GM21576 (cell line): ENCODE data around the gene FKBP5.

Experiments used
- ATAC-seq: cut with Tn5 transposase; IDR thresholded peaks from one replicate; pipeline ENCODE4 v1.9.1; 2021; ENCODE audit warnings: mild to moderate bottlenecking, moderate library complexity; ENCODE audit not compliant: unreplicated experiment

FKBP5 gene

DNA sequence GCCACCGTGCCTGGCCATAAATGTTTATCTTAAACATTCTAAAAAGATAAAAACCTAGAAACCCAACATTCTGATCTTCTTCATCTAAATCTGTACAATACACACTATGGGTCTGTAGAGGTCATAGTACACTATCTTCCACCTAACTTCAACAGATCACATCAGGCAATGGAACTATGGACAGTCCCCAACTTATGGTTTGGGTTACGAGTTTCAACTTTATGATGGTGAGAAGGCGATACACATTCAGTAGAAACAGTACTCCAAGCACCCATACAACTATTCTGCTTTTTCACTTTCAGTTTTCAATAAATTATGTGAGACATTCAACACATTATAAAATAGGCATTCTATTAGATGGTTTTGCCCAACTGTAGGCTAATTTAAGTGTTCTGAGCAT is 23.1 kb downstream of the FKBP5 start:
- no peak for ATAC-seq

DNA sequence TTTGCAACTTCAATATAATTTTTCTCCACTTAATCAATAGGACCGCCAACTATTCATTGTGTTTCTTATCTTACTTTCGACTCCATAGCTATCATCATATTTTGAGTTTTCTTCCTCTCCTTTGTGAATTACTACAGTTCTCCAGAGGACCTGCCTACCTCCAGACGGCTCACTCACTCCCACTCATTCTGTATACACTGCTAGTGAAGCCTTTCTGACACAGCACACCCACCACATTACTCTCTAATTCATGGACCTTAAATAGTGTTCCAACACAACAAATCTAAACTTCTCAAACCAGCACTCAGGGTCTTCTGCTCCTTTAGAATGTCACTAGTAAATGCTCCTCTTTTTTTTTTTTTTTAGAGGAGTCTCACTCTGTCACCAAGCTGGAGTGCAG is 23.8 kb downstream of the FKBP5 start:
- no peak for ATAC-seq

DNA sequence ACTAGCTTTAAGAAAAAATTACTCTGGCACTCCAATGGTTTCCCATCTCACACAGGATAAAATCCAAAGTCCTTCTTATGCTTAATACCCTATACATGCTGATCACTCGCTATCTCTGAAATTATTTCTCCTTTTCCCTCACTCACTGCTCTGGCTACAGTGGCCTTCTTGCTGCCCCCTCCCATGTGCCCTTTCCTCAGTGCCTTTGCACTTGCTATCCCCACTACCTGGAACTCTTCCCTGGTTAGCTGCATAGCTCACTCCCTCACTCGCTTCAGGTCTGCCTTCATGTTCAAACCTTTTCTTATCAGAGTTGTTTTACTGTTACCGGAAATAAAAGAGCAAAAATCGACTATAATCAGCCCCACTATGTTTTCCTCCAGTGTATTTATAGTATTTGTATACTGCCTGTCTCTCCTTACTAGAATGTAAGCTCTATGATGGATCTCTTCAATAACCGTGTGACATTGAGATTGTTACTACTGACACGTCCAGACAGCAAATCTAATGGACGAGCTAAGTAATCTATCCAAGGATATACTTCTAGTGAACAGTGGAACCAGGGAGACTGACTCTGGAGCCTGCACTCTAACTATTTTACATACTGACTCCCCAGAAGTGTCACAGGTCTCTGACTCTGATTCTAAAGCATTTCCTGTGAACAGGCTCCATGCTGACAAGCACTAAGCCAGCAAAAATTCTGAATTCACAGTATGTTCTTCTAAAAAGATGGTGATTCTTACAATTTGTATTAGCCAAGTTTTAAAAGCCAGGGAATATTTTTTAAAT is 25.1 kb downstream of the FKBP5 start:
- ATAC-seq = no peak

DNA sequence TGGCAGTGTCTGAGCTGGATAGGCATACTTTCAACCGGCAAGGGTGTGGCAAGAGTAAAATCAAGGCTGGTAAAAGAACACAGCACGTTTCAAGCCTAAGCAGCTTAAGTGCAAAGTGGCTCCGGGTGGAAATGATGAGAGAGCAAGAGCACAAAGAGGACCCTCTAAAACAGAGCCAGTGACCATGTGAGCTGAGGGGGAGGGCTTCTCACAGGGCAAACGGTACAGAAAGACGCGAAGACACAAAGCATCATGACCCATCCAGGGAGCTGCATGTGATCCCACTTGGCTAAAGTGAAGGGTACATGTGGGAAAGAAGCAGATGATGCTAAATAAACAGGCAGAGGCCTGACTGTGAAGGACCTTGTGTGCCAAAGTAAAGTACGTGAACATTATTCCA is 25.7 kb downstream of the FKBP5 start:
- ATAC-seq = no peak

DNA sequence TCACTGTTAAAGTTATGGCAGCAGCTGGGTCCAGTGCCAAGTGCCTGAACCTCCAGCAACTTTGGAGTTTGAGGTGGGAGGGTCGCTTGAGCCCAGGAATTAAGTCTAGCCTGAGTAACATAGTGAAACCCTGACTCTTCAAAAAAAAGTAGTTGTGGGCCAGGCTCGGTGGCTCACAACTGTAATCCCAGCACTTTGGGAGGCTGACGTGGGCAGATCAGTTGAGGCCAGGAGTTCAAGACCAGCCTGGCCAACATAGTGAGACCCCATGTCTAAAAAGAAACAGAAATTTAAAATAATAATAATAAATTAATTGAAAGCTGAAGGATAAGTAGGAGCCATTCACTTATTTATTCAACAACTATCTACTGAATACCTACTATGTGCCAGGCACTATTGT is 33.8 kb downstream of the FKBP5 start:
- ATAC-seq = no peak

DNA sequence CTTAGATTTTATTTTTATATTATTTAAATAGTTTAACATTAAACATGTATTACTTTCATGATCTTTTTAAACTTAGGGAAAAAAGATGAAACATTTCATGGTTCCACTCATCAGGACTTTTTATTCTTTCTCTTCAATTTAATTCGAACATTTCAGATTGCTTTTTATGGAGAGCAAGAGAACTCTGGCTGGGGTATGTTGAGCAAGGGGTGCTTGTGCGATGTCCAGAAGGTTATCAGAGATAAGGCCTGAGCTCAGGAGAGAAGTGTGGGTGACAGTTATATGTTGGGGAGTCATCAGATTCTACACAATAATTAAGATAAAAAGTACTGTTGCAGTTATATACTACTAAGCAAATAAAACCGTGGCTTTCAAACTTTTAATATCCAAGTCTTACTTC is 37.5 kb downstream of the FKBP5 start:
- ATAC-seq = no peak

DNA sequence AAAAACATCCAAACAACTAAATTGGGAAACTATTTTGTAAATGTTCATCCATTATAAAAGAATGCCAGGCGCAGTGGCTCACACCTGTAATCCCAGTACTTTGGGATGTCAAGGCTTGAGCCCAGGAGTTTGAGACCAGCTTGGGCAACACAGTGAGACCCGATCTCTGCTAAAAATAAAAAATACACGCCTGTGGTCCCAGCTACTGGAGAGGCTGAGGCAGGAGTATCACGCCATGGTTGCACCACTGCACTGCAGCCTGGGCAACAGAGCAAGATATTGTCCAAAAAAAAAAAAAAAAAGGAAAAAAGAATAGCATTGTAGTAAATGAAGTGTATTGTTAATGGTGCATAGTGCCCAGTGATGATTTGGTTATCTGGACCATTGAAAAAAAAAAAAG is 38.7 kb downstream of the FKBP5 start:
- no peak for ATAC-seq

DNA sequence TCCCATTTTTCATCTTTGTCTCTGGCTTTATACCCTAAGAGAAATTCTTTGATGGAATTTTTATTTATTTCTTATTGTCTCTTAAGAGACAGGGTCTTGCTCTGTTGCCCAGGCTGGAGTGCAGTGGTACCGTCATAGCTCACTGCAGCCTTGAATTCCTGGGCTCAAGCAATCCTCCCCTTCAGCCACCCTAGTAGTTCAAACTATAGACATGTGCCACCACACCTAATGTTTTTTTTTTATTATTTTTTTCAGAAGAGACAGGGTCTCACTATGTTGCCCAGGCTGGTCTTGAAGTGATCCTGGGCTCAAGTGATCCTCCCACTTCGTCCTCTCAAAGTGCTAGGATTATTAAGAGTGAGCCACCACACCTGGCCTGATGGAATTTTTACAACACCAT is 40.5 kb downstream of the FKBP5 start:
- ATAC-seq = no peak

DNA sequence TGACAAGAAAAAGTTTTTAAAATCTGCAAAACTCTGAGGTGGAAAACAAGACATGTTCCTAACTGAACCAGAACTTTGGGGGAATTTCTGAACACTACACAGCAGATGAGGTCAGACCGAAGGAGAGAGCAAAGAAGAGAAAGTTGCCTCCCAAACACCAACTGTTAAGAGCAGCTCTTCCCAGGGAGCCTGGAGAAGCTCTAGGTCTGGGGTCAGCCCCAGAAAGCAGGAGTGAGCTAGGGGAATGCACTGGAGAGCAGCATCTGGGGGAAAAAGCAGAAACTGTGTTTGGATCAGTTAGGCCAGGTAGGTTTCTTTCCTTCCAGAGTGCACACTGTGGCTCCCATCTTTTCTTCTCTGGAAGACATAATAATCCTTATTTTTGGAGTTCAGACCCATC is 41.3 kb downstream of the FKBP5 start:
- no peak for ATAC-seq

DNA sequence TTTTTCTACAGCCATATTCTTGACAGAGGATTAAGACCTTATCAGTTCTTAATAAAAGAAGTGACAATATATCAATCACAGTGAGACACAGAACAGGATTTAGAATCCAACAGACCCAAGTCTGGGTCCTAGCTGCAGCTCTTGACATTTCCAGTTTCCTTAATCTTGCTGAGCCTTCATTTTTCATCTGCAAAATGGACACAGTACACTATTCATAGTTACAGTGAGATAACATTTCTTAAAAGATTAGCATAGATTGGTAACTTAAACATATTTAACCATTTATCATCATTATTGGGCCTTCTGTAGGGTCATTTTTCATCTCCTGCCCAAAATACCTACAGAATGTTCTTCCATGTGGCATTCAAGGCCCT is 45.6 kb downstream of the FKBP5 start:
- ATAC-seq = no peak

DNA sequence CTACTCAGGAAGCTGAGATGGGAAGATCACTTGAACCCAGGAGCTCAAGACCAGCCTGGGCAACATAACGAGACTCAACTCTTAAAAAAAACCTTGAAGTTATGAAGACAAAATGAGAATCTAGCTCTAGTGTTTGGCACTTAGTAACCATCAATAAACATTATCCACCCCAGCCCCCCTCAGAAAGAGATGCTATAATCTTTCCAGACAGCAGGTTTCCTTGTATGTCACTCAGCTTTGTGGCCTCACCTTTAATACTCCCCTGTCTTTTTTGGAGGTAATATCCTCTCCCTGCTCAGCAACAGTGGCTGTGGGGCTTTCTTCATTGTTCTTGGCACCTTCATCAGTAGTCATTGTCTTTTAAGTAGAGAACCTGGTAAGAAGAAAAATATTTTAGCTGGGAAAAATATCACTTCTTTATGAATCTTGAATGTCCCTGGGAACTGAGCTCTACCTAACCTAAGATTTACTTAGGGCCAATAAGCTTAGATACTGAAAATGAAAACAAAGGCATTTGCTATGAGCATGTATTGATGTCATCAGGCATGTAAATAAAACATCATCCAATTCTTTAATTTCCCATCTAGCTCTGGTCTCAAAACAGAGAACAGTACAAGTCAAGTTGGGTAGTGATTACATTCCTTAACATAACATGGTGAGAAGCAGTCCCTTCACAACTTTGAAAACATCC is 46.1 kb downstream of the FKBP5 start:
- ATAC-seq = no peak

DNA sequence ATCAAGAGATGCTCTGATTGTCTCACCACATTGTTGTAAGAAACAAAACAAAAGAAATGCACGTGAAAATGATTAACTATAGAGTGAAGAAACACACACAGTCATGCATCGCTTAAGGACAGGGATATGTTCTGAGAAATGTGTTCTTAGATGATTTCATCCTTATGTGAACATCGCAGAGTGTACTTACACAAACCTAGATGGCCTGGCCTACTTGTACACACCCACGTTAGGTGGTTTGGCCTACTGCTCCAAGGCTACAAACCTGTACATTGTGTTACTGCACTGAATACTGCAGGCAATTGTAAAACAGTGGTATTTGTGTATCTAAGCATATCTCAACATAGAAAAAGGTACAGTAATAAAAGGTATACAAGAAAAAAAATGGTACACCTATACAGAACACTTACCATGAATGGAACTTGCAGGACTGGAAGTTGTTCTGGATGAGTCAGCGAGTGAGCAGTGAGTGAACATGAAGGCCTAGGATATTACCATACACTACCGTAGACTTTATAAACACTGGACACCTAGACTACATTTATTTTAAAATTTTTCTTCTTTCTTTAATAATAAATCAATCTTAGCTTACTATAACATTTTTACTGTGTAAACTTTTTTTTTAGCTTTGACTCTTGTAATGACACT is 48.6 kb downstream of the FKBP5 start:
- no peak for ATAC-seq

DNA sequence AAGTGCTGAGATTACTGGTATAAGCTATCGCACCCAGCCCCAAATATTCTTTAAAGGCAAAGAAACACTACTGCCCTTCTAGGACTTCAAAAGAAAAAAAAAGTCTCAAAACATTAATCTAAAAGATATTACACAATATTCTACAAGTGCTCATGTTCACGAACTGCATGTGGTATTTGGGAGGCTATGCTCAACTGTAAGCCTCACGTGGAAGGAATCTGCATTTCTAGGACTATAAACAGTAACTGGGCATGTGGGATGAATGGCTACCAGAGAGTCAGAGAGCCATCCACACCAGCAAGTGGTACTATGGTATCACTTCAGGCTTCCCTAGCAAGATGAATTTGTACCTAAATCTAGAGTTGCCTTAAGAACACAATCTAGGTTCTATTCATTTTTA is 50.0 kb downstream of the FKBP5 start:
- ATAC-seq = no peak

DNA sequence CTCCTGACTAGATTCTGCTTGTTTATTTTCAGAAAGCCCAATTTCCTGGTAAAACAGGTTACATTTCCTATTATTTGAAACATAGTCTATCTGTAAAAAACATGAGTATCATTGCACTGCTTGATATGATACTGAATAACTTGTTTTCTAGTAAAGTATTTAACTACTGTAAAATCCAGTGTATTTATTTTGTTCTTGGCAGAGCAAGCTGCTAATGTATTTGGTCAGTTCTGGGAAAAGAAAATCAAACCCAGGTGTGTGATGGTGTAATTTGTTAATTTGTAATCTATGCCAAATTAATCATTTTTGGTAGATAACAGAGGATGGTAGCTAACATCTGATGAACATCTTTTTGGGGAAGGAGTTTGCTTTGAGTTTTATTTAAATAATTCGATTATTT is 50.8 kb downstream of the FKBP5 start:
- no peak for ATAC-seq

DNA sequence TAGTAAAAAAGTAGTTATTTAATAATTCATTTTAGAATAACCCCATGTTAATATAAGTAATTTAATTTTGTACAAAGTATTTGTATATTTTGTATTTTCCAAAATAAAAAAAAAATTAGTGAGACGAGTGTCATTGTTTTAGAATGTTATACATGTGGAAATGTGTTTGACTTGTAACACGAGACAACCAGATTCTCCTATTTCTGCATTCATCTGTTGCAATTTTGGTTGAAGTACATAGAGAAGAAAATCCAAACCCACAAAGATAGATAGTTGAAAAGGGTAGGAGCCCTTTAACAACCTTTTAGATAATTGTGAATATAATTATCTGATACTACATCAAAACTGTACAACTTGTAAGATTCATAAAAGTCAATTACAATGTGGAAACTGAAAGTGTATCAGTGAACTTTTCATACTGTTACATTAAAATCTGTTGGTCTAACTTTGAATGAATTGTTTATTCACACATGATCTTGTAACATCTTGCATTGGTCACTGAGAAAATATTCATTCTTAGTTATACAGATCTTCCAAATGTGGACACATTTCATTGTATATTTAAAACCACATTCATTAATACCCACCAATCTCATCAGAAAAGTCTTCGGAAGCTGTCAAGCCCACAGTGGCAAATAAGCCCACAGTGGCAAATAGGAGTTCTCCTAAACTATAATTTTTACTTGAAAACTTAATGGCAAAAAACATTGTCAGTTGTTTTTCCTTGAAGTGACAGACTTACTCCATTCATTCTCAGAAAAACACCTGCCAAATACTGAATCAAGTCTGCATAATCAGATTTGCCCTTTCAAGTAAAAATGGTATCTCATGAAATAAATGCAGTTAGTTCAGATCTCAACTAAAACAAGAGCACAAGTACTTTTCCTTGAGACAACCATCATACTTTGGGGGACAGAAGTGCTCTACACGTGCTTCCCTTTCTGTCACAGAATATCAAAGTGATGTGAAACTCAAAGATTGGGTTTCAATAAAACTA is 52.8 kb downstream of the FKBP5 start:
- ATAC-seq = no peak

DNA sequence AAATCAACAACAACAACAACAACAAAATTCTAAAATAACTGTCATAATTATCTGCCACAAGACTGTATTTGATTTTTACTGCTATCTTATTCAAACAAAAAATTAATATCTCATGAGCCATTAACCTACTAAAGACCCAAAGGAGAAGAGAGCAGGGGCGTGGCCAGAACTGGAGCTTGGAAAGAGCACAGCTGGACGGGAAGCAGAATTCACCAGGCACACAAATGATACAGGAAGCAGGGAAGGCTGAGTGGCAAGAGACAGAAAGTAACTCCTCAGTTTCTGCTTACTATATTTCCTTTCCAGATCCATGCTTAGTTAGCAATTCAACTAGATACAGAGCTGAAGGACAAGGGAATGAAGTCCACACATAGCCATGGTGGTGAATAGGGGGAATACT is 54.4 kb downstream of the FKBP5 start:
- no peak for ATAC-seq

DNA sequence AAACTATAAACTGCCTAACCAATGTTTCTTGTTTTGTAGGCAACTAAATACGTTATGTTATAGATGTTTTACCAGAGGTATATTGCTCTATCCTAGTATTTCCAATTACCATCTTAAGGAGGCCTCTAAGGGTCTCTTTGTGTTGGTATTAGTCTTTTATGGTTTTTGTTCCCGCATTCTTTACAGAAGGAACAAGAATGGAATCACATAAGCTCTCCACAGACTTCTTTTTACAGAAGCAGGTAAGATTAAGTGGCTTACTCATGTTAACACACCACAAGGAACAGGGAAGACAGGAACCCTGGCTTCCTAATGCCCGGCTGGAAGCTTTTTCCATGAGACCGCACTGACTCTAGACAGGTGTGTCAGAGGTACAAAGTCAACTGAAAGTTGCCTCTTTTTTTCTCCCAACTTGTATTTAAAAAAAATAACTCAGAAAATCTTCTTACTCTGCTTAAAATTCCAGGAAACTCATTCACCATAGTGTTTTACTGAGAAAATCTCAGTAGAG is 55.1 kb downstream of the FKBP5 start:
- no peak for ATAC-seq

DNA sequence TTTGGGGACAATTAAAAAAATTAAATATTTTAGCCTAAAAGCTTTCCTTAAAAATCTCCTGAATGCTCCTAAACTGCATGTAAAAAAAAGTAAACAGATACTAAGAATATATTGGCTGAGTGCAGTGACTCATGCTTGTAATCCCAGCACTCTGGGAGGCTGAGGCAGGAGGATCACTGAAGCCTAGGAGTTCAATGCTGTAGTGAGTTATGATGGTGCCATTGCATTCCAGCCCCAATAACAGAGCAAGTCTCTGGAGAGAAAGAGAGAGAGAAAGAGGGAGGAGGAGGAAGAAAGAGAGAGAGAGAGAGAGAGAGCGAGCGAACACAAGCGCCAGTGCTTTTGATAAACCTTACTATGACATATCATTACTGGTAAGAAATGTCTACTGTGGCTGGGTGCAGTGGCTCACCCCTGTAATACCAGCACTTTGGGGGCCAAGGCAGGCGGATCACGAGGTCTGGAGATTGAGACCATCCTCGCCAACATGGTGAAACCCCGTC is 58.8 kb downstream of the FKBP5 start:
- no peak for ATAC-seq

DNA sequence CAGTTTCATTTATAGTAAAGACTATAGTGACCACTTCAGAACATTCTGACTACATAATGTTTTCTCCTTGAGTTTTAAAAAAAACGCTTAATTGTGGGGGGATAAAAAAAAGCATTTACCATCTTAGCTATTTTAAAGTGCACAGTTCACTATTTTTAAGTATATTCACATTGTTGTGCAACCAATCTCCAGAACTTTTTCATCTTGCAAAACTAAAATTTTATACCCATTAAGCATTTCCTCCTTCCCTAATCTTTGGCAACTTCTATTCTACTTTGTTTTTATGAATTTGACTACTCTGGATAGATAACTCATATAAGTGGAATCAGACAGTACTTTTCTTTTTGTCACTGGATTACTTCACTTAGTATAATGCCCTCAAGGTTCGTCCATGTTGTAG is 62.3 kb downstream of the FKBP5 start:
- ATAC-seq = no peak

DNA sequence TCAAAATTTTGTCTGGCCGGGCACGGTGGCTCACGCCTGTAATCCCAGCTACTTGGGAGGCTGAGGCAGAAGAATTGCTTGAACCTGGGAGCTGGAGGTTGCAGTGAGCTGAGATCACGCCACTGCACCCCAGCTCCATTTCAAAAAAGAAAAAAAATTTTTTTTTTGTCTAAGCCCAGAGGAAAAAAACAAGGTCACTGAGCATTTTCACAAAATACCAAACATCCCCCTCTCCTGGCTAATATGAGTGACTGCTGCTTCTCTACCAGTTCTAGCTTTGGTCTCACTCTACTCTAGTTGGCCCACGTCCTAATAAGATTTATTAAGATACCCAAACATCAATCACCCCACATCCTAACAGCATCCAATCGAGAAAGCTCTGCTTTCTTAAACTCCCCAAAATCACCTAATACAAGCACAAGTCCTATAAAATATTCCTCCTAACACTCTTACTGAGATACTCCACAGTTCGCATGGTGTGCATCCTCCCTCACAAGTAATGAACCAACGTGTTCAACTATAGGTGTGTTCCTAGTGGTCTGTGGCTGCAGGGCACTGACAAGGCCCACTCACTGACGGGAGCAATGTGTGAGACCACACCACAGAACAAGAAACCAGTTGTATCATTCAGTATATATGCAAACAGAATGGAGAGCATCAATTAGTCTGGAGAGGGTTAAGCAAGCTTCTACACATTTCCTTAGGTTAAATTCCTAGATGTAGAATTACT is 64.2 kb downstream of the FKBP5 start:
- no peak for ATAC-seq
